Measurements from ENCODE around the gene MICU2.
A peak's percentile ranks its signal among the peaks of the same experiment; 100 is the strongest.

Gene MICU2

GRCh38 chr13:21529146-21529893, 74.7 kb downstream of the MICU2 start:
- H3K9me3 Mint-ChIP-seq: no peaks in the 10 kb centered on the region
- DNase-seq: no peak
- H3K36me3 Mint-ChIP-seq (ENCODE audit: insufficient read depth): peaks cover 20% of the 10 kb centered on the region
- ATAC-seq (replicated peaks): no peak
- H3K27ac Mint-ChIP-seq: no peak overlapping the region
- no peak overlapping the region for H3K4me3 Mint-ChIP-seq
- peaks cover 0 to 11% of the 10 kb centered on the region in 2 donors for H3K4me1 Mint-ChIP-seq (ENCODE audit: low read depth in 2 of 2)
- H3K27me3 Mint-ChIP-seq: no peaks in the 10 kb centered on the region

- DNase-seq (no peak), ATAC-seq (replicated peaks) (no peak)
- no peak overlapping the region for H3K27ac Mint-ChIP-seq
- H3K4me1 Mint-ChIP-seq (ENCODE audit: low read depth in 2 of 2): peaks cover 0 to 13% of the 10 kb centered on the region in 2 donors
- peaks cover 21% of the 10 kb centered on the region for H3K36me3 Mint-ChIP-seq (ENCODE audit: insufficient read depth)
- no peak overlapping the region for H3K4me3 Mint-ChIP-seq
- no peaks in the 10 kb centered on the region for H3K9me3 Mint-ChIP-seq
- H3K27me3 Mint-ChIP-seq: no peaks in the 10 kb centered on the region
These were observed 75.4 kb downstream of the MICU2 start for GRCh38 chr13:21528616-21529015.

- H3K4me1 Mint-ChIP-seq (ENCODE audit: low read depth in 2 of 2): peaks cover 0 to 3% of the 10 kb centered on the region in 2 donors
- H3K36me3 Mint-ChIP-seq (ENCODE audit: insufficient read depth): peaks cover 26% of the 10 kb centered on the region
- H3K27ac Mint-ChIP-seq: no peak overlapping the region
- no peak overlapping the region for H3K4me3 Mint-ChIP-seq
- ATAC-seq (replicated peaks) (no peak), DNase-seq (no peak)
- no peaks in the 10 kb centered on the region for H3K27me3 Mint-ChIP-seq
- no peaks in the 10 kb centered on the region for H3K9me3 Mint-ChIP-seq
These were observed 77.0 kb downstream of the MICU2 start for GRCh38 chr13:21526707-21527540.

- H3K27me3 Mint-ChIP-seq: no peaks in the 10 kb centered on the region
- ATAC-seq (replicated peaks) (no peak), DNase-seq (no peak)
- peaks cover 45% of the 10 kb centered on the region for H3K36me3 Mint-ChIP-seq (ENCODE audit: insufficient read depth)
- no peaks in the 10 kb centered on the region for H3K9me3 Mint-ChIP-seq
- peaks cover 0 to 3% of the 10 kb centered on the region in 2 donors for H3K4me1 Mint-ChIP-seq (ENCODE audit: low read depth in 2 of 2)
- H3K27ac Mint-ChIP-seq: no peak overlapping the region
- no peak overlapping the region for H3K4me3 Mint-ChIP-seq
These were observed 81.1 kb downstream of the MICU2 start for GRCh38 chr13:21522847-21523246.

- no peak overlapping the region for H3K27ac Mint-ChIP-seq
- H3K36me3 Mint-ChIP-seq (ENCODE audit: insufficient read depth): peaks cover 45% of the 10 kb centered on the region
- no peak overlapping the region for H3K4me3 Mint-ChIP-seq
- ATAC-seq (replicated peaks): no peak
- DNase-seq: no peak
- H3K4me1 Mint-ChIP-seq (ENCODE audit: low read depth in 2 of 2): peaks cover 0 to 3% of the 10 kb centered on the region in 2 donors
- no peaks in the 10 kb centered on the region for H3K27me3 Mint-ChIP-seq
- H3K9me3 Mint-ChIP-seq: no peaks in the 10 kb centered on the region
These were observed 81.8 kb downstream of the MICU2 start for GRCh38 chr13:21522130-21522529.

- DNase-seq (no peak), ATAC-seq (replicated peaks) (no peak)
- Mint-ChIP-seq H3K36me3 (ENCODE audit: insufficient read depth) (peaks cover 34% of the 10 kb centered on the region), H3K27ac (no peak overlapping the region), H3K9me3 (no peaks in the 10 kb centered on the region), H3K4me3 (no peak overlapping the region), H3K4me1 (ENCODE audit: low read depth in 2 of 2) (peaks cover 0 to 3% of the 10 kb centered on the region in 2 donors), H3K27me3 (no peaks in the 10 kb centered on the region)
These were observed 85.3 kb downstream of the MICU2 start for GRCh38 chr13:21518617-21519144.

- Mint-ChIP-seq H3K36me3 (ENCODE audit: insufficient read depth) (peaks cover 39% of the 10 kb centered on the region), H3K27ac (peak overlapping the region in 1 of 2 donors; percentile 28), H3K4me1 (ENCODE audit: low read depth in 2 of 2) (peaks cover 0 to 3% of the 10 kb centered on the region in 2 donors), H3K4me3 (no peak overlapping the region), H3K9me3 (no peaks in the 10 kb centered on the region), H3K27me3 (no peaks in the 10 kb centered on the region)
- DNase-seq: no peak
- no peak for ATAC-seq (replicated peaks)
These were observed 86.4 kb downstream of the MICU2 start for GRCh38 chr13:21517576-21517975.

- no peak for DNase-seq
- H3K27ac Mint-ChIP-seq: peak overlapping the region in 1 of 2 donors; percentile 32
- H3K4me3 Mint-ChIP-seq: no peak overlapping the region
- no peak for ATAC-seq (replicated peaks)
- no peaks in the 10 kb centered on the region for H3K27me3 Mint-ChIP-seq
- H3K4me1 Mint-ChIP-seq (ENCODE audit: low read depth in 2 of 2): peaks cover 0 to 3% of the 10 kb centered on the region in 2 donors
- peaks cover 40% of the 10 kb centered on the region for H3K36me3 Mint-ChIP-seq (ENCODE audit: insufficient read depth)
- no peaks in the 10 kb centered on the region for H3K9me3 Mint-ChIP-seq
These were observed 87.2 kb downstream of the MICU2 start for GRCh38 chr13:21516805-21517204.

- DNase-seq: no peak
- Mint-ChIP-seq H3K36me3 (ENCODE audit: insufficient read depth) (peaks cover 44% of the 10 kb centered on the region), H3K27ac (peak overlapping the region in 1 of 2 donors; percentile 83)
These were observed 92.1 kb downstream of the MICU2 start for GRCh38 chr13:21511849-21512248.

GRCh38 chr13:21504379-21504778, 99.6 kb downstream of the MICU2 start:
- no peaks in the 10 kb centered on the region for H3K27me3 Mint-ChIP-seq
- H3K27ac Mint-ChIP-seq: no peak overlapping the region
- peaks cover 0 to 8% of the 10 kb centered on the region in 2 donors for H3K4me1 Mint-ChIP-seq (ENCODE audit: low read depth in 2 of 2)
- no peak overlapping the region for H3K4me3 Mint-ChIP-seq
- no peak for DNase-seq
- no peaks in the 10 kb centered on the region for H3K9me3 Mint-ChIP-seq
- H3K36me3 Mint-ChIP-seq (ENCODE audit: insufficient read depth): peaks cover 34% of the 10 kb centered on the region
- no peak for ATAC-seq (replicated peaks)

More at GRCh38 chr13:21511849-21512248, 92.1 kb downstream of the MICU2 start:
- peaks cover 0 to 10% of the 10 kb centered on the region in 2 donors for H3K4me1 Mint-ChIP-seq (ENCODE audit: low read depth in 2 of 2)
- no peak for ATAC-seq (replicated peaks)
- H3K4me3 Mint-ChIP-seq: no peak overlapping the region
- no peaks in the 10 kb centered on the region for H3K9me3 Mint-ChIP-seq
- no peaks in the 10 kb centered on the region for H3K27me3 Mint-ChIP-seq

GRCh38 chr13:21501686-21502085, 102.3 kb downstream of the MICU2 start:
- no peak for DNase-seq
- Mint-ChIP-seq H3K4me1 (ENCODE audit: low read depth in 2 of 2) (peaks cover 0 to 3% of the 10 kb centered on the region in 2 donors), H3K9me3 (no peaks in the 10 kb centered on the region), H3K27me3 (no peaks in the 10 kb centered on the region), H3K4me3 (no peak overlapping the region), H3K36me3 (ENCODE audit: insufficient read depth) (peaks cover 37% of the 10 kb centered on the region), H3K27ac (peak overlapping the region in 1 of 2 donors; percentile 25)
- ATAC-seq (replicated peaks): no peak

GRCh38 chr13:21486322-21486721, 117.6 kb downstream of the MICU2 start:
- no peak overlapping the region for H3K27ac Mint-ChIP-seq
- no peaks in the 10 kb centered on the region for H3K27me3 Mint-ChIP-seq
- H3K9me3 Mint-ChIP-seq: peaks cover 0 to 5% of the 10 kb centered on the region in 2 donors
- H3K4me1 Mint-ChIP-seq (ENCODE audit: low read depth in 2 of 2): no peaks in the 10 kb centered on the region
- DNase-seq (no peak), ATAC-seq (replicated peaks) (no peak)
- H3K4me3 Mint-ChIP-seq: no peak overlapping the region
- peaks cover 7% of the 10 kb centered on the region for H3K36me3 Mint-ChIP-seq (ENCODE audit: insufficient read depth)

GRCh38 chr13:21483748-21484147, 120.2 kb downstream of the MICU2 start:
- no peak overlapping the region for H3K27ac Mint-ChIP-seq

More at GRCh38 chr13:21483748-21484147, 120.2 kb downstream of the MICU2 start:
- peaks cover 0 to 8% of the 10 kb centered on the region in 2 donors for H3K27me3 Mint-ChIP-seq
- peaks cover 3% of the 10 kb centered on the region in 2 donors for H3K4me1 Mint-ChIP-seq (ENCODE audit: low read depth in 2 of 2)
- ATAC-seq (replicated peaks) (no peak), DNase-seq (no peak)
- H3K4me3 Mint-ChIP-seq: no peak overlapping the region
- H3K9me3 Mint-ChIP-seq: peaks cover 0 to 3% of the 10 kb centered on the region in 2 donors
- H3K36me3 Mint-ChIP-seq (ENCODE audit: insufficient read depth): peaks cover under 1% of the 10 kb centered on the region

All from effector memory CD8-positive, alpha-beta T cell (primary cell).